ENCODE measurements around the gene PPP2R2C. TPM values are rescaled to one million over a fixed set of nuclear protein-coding genes. Genes with fewer than 3 reads are reported as not detected.

PPP2R2C gene
- total and polyA plus RNA-seq, 10 of the 15 experiments (the other 5 are each of a cell fraction or from before 2014, with no cell fraction given): 0.13 to 0.15 TPM; not detected in 8

DNA sequence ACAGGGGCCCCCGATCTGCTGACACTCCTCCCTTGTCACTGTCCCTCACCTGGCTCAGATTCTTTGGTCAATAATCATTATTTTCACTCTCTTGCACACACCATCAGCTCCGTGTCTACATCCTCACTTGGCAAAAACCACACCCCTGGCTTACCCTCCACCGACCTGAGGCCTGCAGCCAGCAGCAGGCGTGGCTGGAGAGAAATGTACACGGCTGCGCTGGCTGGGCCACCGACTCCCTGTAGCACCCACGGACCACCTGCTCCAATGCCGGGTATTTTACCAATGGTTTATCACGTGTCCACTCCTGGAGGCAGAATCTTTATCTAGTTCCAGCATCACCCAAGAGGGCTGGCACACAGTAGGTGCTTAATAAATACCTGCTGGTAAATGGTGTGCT is 104.3 kb downstream of the PPP2R2C start (continued):
- no peak for TF ChIP-seq EZH2 (IDR thresholded peaks at IDR 0.05; ENCODE audit: borderline replicate concordance, control insufficient read depth, low read depth, low read length)

DNA sequence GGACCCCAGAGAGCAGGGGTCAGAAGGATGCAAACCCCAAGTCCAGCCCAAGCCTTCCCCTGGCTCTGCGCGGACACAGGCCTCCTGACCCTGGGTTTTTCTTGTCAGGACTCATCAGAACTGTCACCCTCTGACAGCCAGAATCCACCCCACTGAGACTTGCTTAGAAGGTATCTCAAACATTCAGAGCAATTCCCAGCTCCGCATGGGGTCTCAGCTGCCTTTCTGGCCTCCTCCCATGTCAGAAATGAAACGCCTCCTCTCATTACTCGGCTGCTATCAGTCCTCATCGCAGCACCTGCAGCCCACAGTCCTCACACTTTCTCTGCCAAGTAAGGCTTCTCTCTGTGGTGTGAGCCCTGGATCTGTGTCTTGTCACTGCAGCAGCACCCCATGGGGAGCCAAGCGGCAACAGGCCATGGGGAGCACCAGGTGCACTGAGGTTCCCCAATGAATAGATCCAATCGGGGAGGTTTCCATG is 105.0 kb downstream of the PPP2R2C start:
- Histone ChIP-seq H3K36me3 (ENCODE audit: control insufficient read depth in 2 of 2, insufficient read depth in 2 of 2, low read length in 1 of 2) (no peaks in the 10 kb centered on the region), H3K79me2 (ENCODE audit: control insufficient read depth, insufficient read depth, low read length) (no peaks in the 10 kb centered on the region), H2AFZ (ENCODE audit: control insufficient read depth, low read depth, low read length) (no peak overlapping the region), H3K4me1 (ENCODE audit: control insufficient read depth, insufficient read depth, low read length) (no peaks in the 10 kb centered on the region), H3K27me3 (replicated peaks in 1 of 2; ENCODE audit: control insufficient read depth in 2 of 2, insufficient read depth in 2 of 2, low read length in 1 of 2) (peaks cover 0 to 2% of the 10 kb centered on the region in 2 experiments; a peak in 3 of 4 replicates), H3K4me3 (no peak overlapping the region), H3K9ac (ENCODE audit: control insufficient read depth, insufficient read depth, low read length) (no peak overlapping the region), H3K4me2 (ENCODE audit: control insufficient read depth, insufficient read depth) (no peak overlapping the region), H3K9me3 (replicated peaks; ENCODE audit: control insufficient read depth, insufficient read depth, low read length) (no peaks in the 10 kb centered on the region), H3K27ac (ENCODE audit: control insufficient read depth, insufficient read depth) (no peak overlapping the region), H4K20me1 (ENCODE audit: control insufficient read depth, insufficient read depth) (no peaks in the 10 kb centered on the region)
- TF ChIP-seq ZBTB4 (CRISPR knock-in tag; IDR thresholded peaks at IDR 0.05) (no peak), SREBF1 (IDR thresholded peaks at IDR 0.05; ENCODE audit: low read length) (no peak), EP300 (IDR thresholded peaks at IDR 0.05; ENCODE audit: borderline replicate concordance in 1 of 2, control insufficient read depth in 1 of 2, low read depth in 2 of 2, low read length in 2 of 2) (no peak), EZH2 (IDR thresholded peaks at IDR 0.05; ENCODE audit: borderline replicate concordance, control insufficient read depth, low read depth, low read length) (no peak), NRF1 (conservative IDR thresholded peaks at IDR 0.05; ENCODE audit: low read depth, low read length) (no peak), RBBP5 (conservative IDR thresholded peaks at IDR 0.05) (no peak), WRNIP1 (IDR thresholded peaks at IDR 0.05; ENCODE audit: borderline replicate concordance, low read depth, low read length) (no peak), NFXL1 (IDR thresholded peaks at IDR 0.05; ENCODE audit: borderline replicate concordance) (no peak), JUNB (IDR thresholded peaks at IDR 0.05) (no peak), KDM1A (IDR thresholded peaks at IDR 0.05; ENCODE audit: borderline replicate concordance) (no peak), CHD4 (IDR thresholded peaks at IDR 0.05) (no peak), RCOR1 (conservative IDR thresholded peaks at IDR 0.05; ENCODE audit: low read depth, low read length) (no peak)
- TF ChIP-seq, protein P1, sequence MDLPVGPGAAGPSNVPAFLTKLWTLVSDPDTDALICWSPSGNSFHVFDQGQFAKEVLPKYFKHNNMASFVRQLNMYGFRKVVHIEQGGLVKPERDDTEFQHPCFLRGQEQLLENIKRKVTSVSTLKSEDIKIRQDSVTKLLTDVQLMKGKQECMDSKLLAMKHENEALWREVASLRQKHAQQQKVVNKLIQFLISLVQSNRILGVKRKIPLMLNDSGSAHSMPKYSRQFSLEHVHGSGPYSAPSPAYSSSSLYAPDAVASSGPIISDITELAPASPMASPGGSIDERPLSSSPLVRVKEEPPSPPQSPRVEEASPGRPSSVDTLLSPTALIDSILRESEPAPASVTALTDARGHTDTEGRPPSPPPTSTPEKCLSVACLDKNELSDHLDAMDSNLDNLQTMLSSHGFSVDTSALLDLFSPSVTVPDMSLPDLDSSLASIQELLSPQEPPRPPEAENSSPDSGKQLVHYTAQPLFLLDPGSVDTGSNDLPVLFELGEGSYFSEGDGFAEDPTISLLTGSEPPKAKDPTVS (IDR thresholded peaks at IDR 0.05; ENCODE audit: low read depth, low read length): no peak
- ATAC-seq: no peak
- BruUV-seq (replicated peaks): no TSS peak
- intact Hi-C loops (cut with micrococcal nuclease; ENCODE audit: unreplicated experiment): no loop called here
- ChIA-PET CTCF (no interaction called here), RAD21 (ENCODE audit: unreplicated experiment) (no interaction called here), SMC1A (ENCODE audit: uncharacterized antibody, unreplicated experiment) (no interaction called here), POLR2A (no interaction called here)
- in situ Hi-C loops (cut with MboI): no loop called here
- WGBS (ENCODE audit: insufficient coverage, insufficient replicate concordance, low lambda C conversion rate, missing lambda C conversion rate): 0% methylated on average over 8 of the region's 8 CpGs
- no peak for DNase-seq (ENCODE audit: low read depth, low spot score)
- FAIRE-seq: no peak

All from GM12878 (cell line).